Stimulated activated CD8-positive, alpha-beta memory T cell treated with anti-CD3 and anti-CD28 coated beads, Interleukin-15, amount 100 ng/mL, for 24 hours (primary cell): ENCODE data around the gene USP25.

ENCODE experiments used
- DNase-seq: peaks from one replicate; pipeline ENCODE4 v3.0.0-alpha.2; 2020; ENCODE audit warnings: low read depth

USP25 gene

GRCh38 chr21:15857740-15858139, 128.0 kb downstream of the USP25 start:
- DNase-seq, result no peak

GRCh38 chr21:15860541-15860940, 130.8 kb downstream of the USP25 start:
- no peak for DNase-seq

DNA sequence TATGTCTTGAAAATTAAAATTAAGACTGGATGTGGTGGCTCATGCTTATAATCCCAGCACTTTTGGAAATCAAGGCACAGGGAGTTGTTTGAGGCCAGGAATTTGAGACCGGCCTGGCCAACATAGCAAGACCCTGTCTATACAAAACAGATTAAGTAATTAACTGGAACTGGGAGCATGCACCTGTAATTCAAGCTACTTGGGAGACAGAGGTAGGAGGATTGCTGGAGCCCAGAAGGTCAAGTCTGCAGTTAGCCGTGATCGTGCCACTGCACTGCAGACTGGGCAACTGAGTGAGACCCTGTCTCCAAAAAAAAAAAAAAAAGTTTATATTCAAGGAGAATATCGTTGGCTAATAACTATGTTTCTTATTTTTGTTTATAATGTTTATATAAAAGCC, 139.2 kb downstream of the USP25 start:
- no peak for DNase-seq

GRCh38 chr21:15870819-15871218, 141.0 kb downstream of the USP25 start:
- DNase-seq, result no peak

GRCh38 chr21:15872236-15872635, 142.5 kb downstream of the USP25 start:
- no peak for DNase-seq

GRCh38 chr21:15874615-15875014, 144.8 kb downstream of the USP25 start:
- DNase-seq, result no peak

GRCh38 chr21:15875286-15875685, 145.5 kb downstream of the USP25 start:
- DNase-seq, result no peak

DNA sequence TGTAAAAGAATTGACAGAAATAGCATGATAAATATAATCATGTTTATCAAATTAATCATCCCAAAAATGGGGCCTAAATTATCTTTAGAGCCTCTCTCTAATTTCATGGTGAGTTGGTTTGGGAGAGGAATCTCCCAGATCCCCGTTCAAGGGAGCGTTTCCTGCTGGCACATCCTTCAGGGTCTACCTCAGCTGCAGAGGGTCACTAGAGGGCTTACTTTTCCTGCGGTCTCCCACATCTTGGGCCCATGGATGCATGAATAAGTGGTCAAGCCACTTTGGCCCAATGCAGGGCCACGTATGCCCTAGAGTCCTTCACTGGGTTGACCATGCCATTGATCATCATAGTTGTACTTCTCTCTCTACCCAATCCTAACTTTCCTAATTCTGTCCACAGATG, 164.1 kb downstream of the USP25 start:
- DNase-seq, result no peak

- no peak for DNase-seq
Observed at GRCh38 chr21:15894596-15894995, 164.8 kb downstream of the USP25 start.

- no peak for DNase-seq
Observed at GRCh38 chr21:15895142-15896106, 165.6 kb downstream of the USP25 start.

GRCh38 chr21:15896501-15896900, 166.7 kb downstream of the USP25 start:
- no peak for DNase-seq

DNA sequence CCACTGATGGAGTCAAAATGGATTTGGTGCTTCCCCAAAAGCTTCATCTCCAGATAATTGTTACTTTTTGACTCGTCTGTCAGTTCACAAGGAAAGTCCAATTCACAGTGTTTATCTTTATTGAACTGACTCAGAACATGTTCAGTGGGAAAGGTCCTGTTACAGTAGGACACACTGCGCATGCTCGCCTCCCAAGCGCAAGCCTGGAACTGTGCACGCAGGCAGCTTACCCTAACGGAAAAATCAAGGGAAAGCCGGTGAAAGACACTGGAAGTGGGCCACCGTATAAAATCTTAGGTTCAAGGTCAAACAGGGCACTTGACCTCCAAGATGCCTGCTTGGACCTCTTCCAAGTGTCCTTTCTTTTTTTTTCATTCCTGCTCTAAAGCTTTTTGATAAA, 174.6 kb downstream of the USP25 start:
- no peak for DNase-seq

GRCh38 chr21:15908187-15908586, 178.4 kb downstream of the USP25 start:
- DNase-seq, result no peak

DNA sequence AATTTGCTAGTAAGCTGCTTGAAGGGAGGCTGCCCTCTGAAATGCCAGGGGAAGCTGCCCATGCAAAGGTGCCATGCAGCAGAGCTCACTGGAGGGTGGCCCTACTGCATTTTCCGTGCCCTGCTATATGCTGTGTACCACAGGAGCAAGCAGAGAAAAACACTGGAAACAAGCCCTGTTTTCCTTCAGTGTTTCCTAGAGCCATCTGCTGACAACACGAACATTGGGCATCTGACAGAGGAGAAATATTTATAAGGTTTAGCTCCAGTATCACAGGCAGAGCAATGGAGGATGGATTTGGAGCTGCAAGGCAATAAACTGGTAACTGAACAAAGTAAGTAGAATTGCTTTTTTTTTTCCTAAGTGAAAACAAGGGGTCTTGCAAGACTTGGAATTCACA, 198.4 kb downstream of the USP25 start:
- DNase-seq, result no peak

DNA sequence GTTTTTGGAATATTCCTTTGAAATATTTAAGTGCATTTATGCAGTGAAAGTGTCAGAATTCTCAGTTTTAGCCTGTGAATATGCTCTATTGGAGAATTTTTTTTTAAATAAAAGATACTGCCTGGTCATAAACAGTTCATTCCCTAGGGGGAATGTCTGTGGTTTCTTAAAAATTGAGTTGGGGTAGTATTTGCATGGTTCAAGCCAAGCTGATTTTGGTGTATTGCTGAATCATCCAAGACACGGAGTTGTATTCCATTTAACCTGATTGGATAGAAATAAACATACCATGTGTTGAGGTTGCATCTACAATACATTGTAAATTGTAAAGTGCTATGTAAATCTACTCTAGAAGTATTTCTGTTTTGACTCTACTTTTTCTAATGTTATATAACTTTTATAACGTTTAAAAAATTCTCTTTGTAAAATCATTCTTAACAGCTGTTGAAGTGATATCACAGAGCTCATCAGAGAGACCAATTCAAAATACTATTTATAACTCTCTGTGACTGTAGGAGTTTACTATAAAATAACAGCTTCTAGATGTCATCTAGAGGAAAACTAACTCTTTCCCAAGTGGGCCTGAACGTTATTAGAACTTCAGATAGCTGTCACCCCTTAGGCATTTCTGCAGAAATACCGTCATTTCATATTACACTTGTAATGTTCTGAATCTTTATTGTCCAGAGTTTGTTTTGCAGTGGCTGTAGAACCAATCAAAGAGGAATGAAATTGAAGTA, 199.1 kb downstream of the USP25 start:
- DNase-seq, result no peak

GRCh38 chr21:15929536-15929935, 199.8 kb downstream of the USP25 start:
- no peak for DNase-seq
